Osteoblast (primary cell): Measurements from ENCODE around the gene KDELR3. TPM values are rescaled to one million over a fixed set of nuclear protein-coding genes. Genes with fewer than 3 reads are reported as not detected.

Source experiments
- DNase-seq: peaks from one replicate; pipeline ENCODE4 v3.0.0; 2011; ENCODE audit warnings: low spot score, mixed read lengths; ENCODE audit not compliant: insufficient read length; ENCODE audit errors: missing footprints
- H2AFZ ChIP-seq: 2 replicates; pipeline ENCODE4 v1.6.0; 2011; ENCODE audit warnings: mild to moderate bottlenecking, low read length
- H3K27ac ChIP-seq: 2 replicates; pipeline ENCODE4 v1.5.1; 2011; ENCODE audit warnings: mild to moderate bottlenecking, low read depth, low read length, moderate library complexity
- H3K27me3 ChIP-seq: 2 replicates; pipeline ENCODE4 v1.6.0; 2012; ENCODE audit warnings: mild to moderate bottlenecking, control low read depth, inconsistent platforms, low read length, moderate library complexity; ENCODE audit not compliant: insufficient read depth
- H3K36me3 ChIP-seq: 2 replicates; pipeline ENCODE4 v1.5.1; 2011; ENCODE audit warnings: mild to moderate bottlenecking, low read length, control low read depth, moderate library complexity; ENCODE audit not compliant: insufficient read depth
- H3K4me1 ChIP-seq: 2 replicates; pipeline ENCODE4 v1.5.1; 2011; ENCODE audit warnings: mild to moderate bottlenecking, low read length, control low read depth, moderate library complexity; ENCODE audit not compliant: insufficient read depth
- H3K4me2 ChIP-seq: 2 replicates; pipeline ENCODE4 v1.6.0; 2011; ENCODE audit warnings: mild to moderate bottlenecking, low read length; ENCODE audit not compliant: insufficient read depth
- H3K4me3 ChIP-seq: fragments of 200-600 bp; sonication (generic); 3 replicates; pipeline ENCODE4 v1.5.1; 2012; ENCODE audit warnings: mild to moderate bottlenecking, low read length, inconsistent platforms; ENCODE audit not compliant: insufficient read depth
- H3K79me2 ChIP-seq: 2 replicates; pipeline ENCODE4 v1.6.0; 2012; ENCODE audit warnings: mild to moderate bottlenecking, low read length, control low read depth, inconsistent platforms; ENCODE audit not compliant: insufficient read depth
- H3K9me3 ChIP-seq: 2 replicates; pipeline ENCODE4 v1.5.1; 2011; ENCODE audit warnings: low read depth, low read length, control low read depth
- H4K20me1 ChIP-seq: 2 replicates; pipeline ENCODE4 v1.6.0; 2012; ENCODE audit warnings: mild to moderate bottlenecking, low read length, control low read depth; ENCODE audit not compliant: insufficient read depth
- CTCF ChIP-seq: IDR thresholded peaks from 2 replicates; pipeline ENCODE4 v1.5.1; 2011; ENCODE audit warnings: mild to moderate bottlenecking, low read depth, low read length, moderate library complexity; ENCODE audit errors: extremely low read depth
- total RNA-seq: library from RNA; depleted of rRNA; stranded (reverse); fragments of >200 nt; gene quantifications from 2 replicates; pipeline ENCODE4 v1.2.3, GENCODE V29; 2012

Gene KDELR3
- total RNA-seq, 1 donor, result 142 TPM

- Histone ChIP-seq H3K79me2 (no peaks in the 10 kb centered on the region), H4K20me1 (no peaks in the 10 kb centered on the region), H2AFZ (peak overlapping the region; percentile 51), H3K36me3 (no peaks in the 10 kb centered on the region), H3K4me1 (peaks cover 9% of the 10 kb centered on the region), H3K4me2 (peak overlapping the region; percentile 53), H3K27me3 (peaks cover 65% of the 10 kb centered on the region), H3K9me3 (no peaks in the 10 kb centered on the region), H3K27ac (no peak overlapping the region), H3K4me3 (peak overlapping the region; percentile 35)
- TF ChIP-seq CTCF, result no peak
- DNase-seq, result peak; percentile 98
These were observed 6.3 kb upstream of the KDELR3 start for GRCh38 chr22:38461414-38462081.

- no peaks in the 10 kb centered on the region for H4K20me1 ChIP-seq
- TF ChIP-seq CTCF, result no peak
- no peak overlapping the region for H2AFZ ChIP-seq
- no peaks in the 10 kb centered on the region for H3K36me3 ChIP-seq
- no peak overlapping the region for H3K4me3 ChIP-seq
- H3K27me3 ChIP-seq, result peaks cover 50% of the 10 kb centered on the region
- H3K79me2 ChIP-seq, result peaks cover 2% of the 10 kb centered on the region
- no peak overlapping the region for H3K27ac ChIP-seq
- no peak overlapping the region for H3K4me2 ChIP-seq
- H3K9me3 ChIP-seq, result no peaks in the 10 kb centered on the region
- peak; percentile 47 for DNase-seq
- peaks cover 13% of the 10 kb centered on the region for H3K4me1 ChIP-seq
These were observed 4.7 kb upstream of the KDELR3 start for GRCh38 chr22:38462960-38463784.

- Histone ChIP-seq H3K79me2 (peaks cover 21% of the 10 kb centered on the region), H3K9me3 (no peaks in the 10 kb centered on the region), H3K36me3 (peaks cover 1% of the 10 kb centered on the region), H3K4me1 (peaks cover 21% of the 10 kb centered on the region), H3K27me3 (peaks cover 32% of the 10 kb centered on the region), H3K27ac (no peak overlapping the region), H2AFZ (no peak overlapping the region), H3K4me2 (no peak overlapping the region), H4K20me1 (peaks cover under 1% of the 10 kb centered on the region), H3K4me3 (no peak overlapping the region)
- TF ChIP-seq CTCF, result no peak
- DNase-seq, result peak; percentile 58
These were observed 2.8 kb upstream of the KDELR3 start for GRCh38 chr22:38464992-38465672.
